Natural killer cell (primary cell): Measurements from ENCODE around the gene FUT2. TPM values are rescaled to one million over a fixed set of nuclear protein-coding genes. Genes with fewer than 3 reads are reported as not detected.

Source experiments
- ATAC-seq, 3 donors: fragments of 150-1000 bp in 2 of 3; fragments of 200-7000 bp in 1 of 3; cut with Tn5 transposase; 1 replicate in 1 of 3; 2 replicates in 2 of 3; pipeline ENCODE4 v1.10.0; 2021; ENCODE audit warnings: mild to moderate bottlenecking in 2 of 3, moderate library complexity in 2 of 3
- DNase-seq, 2 donors: peaks; one replicate each; pipeline versions ENCODE4 v3.0.0 to v3.0.0-alpha.2; 2013 to 2021; ENCODE audit warnings: mixed read lengths in 1 of 2
- H3K27ac ChIP-seq: one replicate; pipeline ENCODE4 v1.5.1; 2013; ENCODE audit warnings: mild to moderate bottlenecking, low read length
- H3K27me3 ChIP-seq: one replicate; pipeline ENCODE4 v1.6.1; 2013; ENCODE audit warnings: low read length; ENCODE audit not compliant: control insufficient read depth, insufficient read depth
- H3K36me3 ChIP-seq: one replicate; pipeline ENCODE4 v1.6.1; 2013; ENCODE audit warnings: low read length; ENCODE audit not compliant: control insufficient read depth, insufficient read depth
- H3K4me1 ChIP-seq: one replicate; pipeline ENCODE4 v1.6.1; 2013; ENCODE audit warnings: low read length; ENCODE audit not compliant: control insufficient read depth, insufficient read depth
- H3K4me3 ChIP-seq: one replicate; pipeline ENCODE4 v1.5.1; 2013; ENCODE audit warnings: low read length
- H3K9me3 ChIP-seq: one replicate; pipeline ENCODE4 v1.6.1; 2013; ENCODE audit warnings: low read length; ENCODE audit not compliant: control insufficient read depth, insufficient read depth
- H3K27ac Mint-ChIP-seq, 2 donors: one replicate each; pipeline ENCODE4 v1.8.0; 2022; ENCODE audit warnings: mild to moderate bottlenecking in 2 of 2, mixed read lengths in 2 of 2, moderate library complexity in 1 of 2
- H3K27me3 Mint-ChIP-seq, 2 donors: one replicate each; pipeline ENCODE4 v1.8.0; 2022; ENCODE audit warnings: low read depth in 2 of 2, mixed read lengths in 2 of 2
- H3K36me3 Mint-ChIP-seq: one replicate; pipeline ENCODE4 v1.8.0; 2022; ENCODE audit warnings: mixed read lengths
- H3K4me1 Mint-ChIP-seq, 2 donors: one replicate each; pipeline ENCODE4 v1.8.0; 2022; ENCODE audit warnings: mixed read lengths in 2 of 2
- H3K4me3 Mint-ChIP-seq: one replicate; pipeline ENCODE4 v1.8.0; 2022; ENCODE audit warnings: mild to moderate bottlenecking, moderate library complexity, mixed read lengths
- H3K9me3 Mint-ChIP-seq, 2 donors: one replicate each; pipeline ENCODE4 v1.8.0; 2022; ENCODE audit warnings: mixed read lengths in 2 of 2
- CTCF ChIP-seq: fragments of 200-600 bp; IDR thresholded peaks from one replicate; pipeline ENCODE4 v1.8.0; 2022; ENCODE audit warnings: antibody characterized with exemption
- WGBS: methylation state at CpG from one replicate; pipeline ENCODE4 v1.1.7; 2013; ENCODE audit warnings: missing lambda C conversion rate; ENCODE audit not compliant: insufficient coverage; 5-methylcytosine and 5-hydroxymethylcytosine counted together
- intact Hi-C: fragments of 100-400 bp; cut with micrococcal nuclease; formaldehyde crosslinking; loops from one replicate; pipeline ENCODE4 v1.14.2; 2022
- total RNA-seq, 4 donors: library from RNA; stranded (reverse); fragments of 120-200 nt in 1 of 4; gene quantifications; one replicate each; pipeline versions ENCODE4 v1.2.3 to v1.2.4, GENCODE V29; 2013 to 2022

Gene FUT2
- total RNA-seq, 3 donors from 2014 or later (not counting 1 experiment from before 2014, with no cell fraction given): not detected

DNA sequence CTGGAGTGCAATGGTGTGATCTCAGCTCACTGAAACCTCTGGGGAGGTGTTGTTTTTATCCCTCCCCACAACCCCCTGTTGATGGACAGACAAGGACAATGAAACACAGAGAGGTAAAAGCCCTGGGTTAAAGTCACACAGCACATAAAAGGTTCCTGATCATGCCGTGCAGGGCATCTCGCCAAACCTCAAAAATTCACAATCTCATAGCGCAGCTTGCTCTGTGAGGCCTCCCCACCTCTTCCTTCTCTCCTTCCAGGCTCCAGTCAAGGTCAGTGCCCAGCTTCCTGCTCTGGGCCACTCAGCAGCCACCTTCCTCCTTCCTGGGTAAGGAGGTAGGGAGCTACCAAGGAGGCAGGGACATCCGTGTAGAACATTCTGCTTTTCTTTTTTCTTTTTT, 2.3 kb downstream of the FUT2 start:
- Histone ChIP-seq H3K4me3 (no peak overlapping the region), H3K9me3 (no peaks in the 10 kb centered on the region), H3K27me3 (peaks cover 11% of the 10 kb centered on the region), H3K27ac (no peak overlapping the region), H3K36me3 (peaks cover 2% of the 10 kb centered on the region), H3K4me1 (peaks cover 11% of the 10 kb centered on the region)
- TF ChIP-seq CTCF: no peak
- Mint-ChIP-seq H3K4me1 (peaks cover 5 to 11% of the 10 kb centered on the region in 2 donors), H3K4me3 (no peak overlapping the region), H3K9me3 (no peaks in the 10 kb centered on the region), H3K27ac (no peak overlapping the region), H3K27me3 (peaks cover 10 to 13% of the 10 kb centered on the region in 2 donors), H3K36me3 (no peaks in the 10 kb centered on the region)
- ATAC-seq (no peak), DNase-seq (no peak)
- WGBS: 40% methylated on average over 4 of the region's 4 CpGs
- intact Hi-C loops: no loop called here

DNA sequence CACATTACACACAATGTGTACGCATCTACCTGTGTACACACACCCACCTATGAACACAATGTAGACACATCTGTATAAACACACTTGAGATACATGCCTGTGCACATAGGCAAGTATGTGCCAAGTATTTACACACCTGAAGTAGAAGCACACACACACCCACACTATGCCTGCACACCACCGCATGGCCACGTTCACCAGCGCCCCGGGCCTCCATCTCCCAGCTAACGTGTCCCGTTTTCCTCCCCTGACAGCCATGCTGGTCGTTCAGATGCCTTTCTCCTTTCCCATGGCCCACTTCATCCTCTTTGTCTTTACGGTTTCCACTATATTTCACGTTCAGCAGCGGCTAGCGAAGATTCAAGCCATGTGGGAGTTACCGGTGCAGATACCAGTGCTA, 6.9 kb downstream of the FUT2 start:
- Mint-ChIP-seq H3K27ac (no peak overlapping the region), H3K4me3 (no peak overlapping the region), H3K9me3 (no peaks in the 10 kb centered on the region), H3K27me3 (no peaks in the 10 kb centered on the region), H3K4me1 (no peaks in the 10 kb centered on the region), H3K36me3 (no peaks in the 10 kb centered on the region)
- H3K27ac ChIP-seq: no peak overlapping the region
- no peaks in the 10 kb centered on the region for H3K27me3 ChIP-seq
- no peak overlapping the region for H3K4me3 ChIP-seq
- 95% methylated on average over 13 of the region's 13 CpGs for WGBS
- TF ChIP-seq CTCF: no peak
- peaks cover 2% of the 10 kb centered on the region for H3K36me3 ChIP-seq
- ATAC-seq (no peak), DNase-seq (no peak)
- intact Hi-C loops: no loop called here
- H3K9me3 ChIP-seq: no peaks in the 10 kb centered on the region
- H3K4me1 ChIP-seq: no peaks in the 10 kb centered on the region

- H3K36me3 Mint-ChIP-seq: no peaks in the 10 kb centered on the region
- no peak for DNase-seq
- no peaks in the 10 kb centered on the region for H3K4me1 ChIP-seq
- no peak overlapping the region for H3K27ac ChIP-seq
- H3K27ac Mint-ChIP-seq: no peak overlapping the region
- H3K4me3 Mint-ChIP-seq: no peak overlapping the region
- no peak for ATAC-seq
- H3K36me3 ChIP-seq: peaks cover 2% of the 10 kb centered on the region
- H3K27me3 ChIP-seq: no peaks in the 10 kb centered on the region
- H3K27me3 Mint-ChIP-seq: no peaks in the 10 kb centered on the region
- no peak for TF ChIP-seq CTCF
- H3K4me1 Mint-ChIP-seq: no peaks in the 10 kb centered on the region
- H3K4me3 ChIP-seq: no peak overlapping the region
- H3K9me3 ChIP-seq: no peaks in the 10 kb centered on the region
- intact Hi-C loops: no loop called here
- 95% methylated on average over 23 of the region's 23 CpGs for WGBS
- no peaks in the 10 kb centered on the region for H3K9me3 Mint-ChIP-seq
Measured at GRCh38 chr19:48703316-48703715, 7.5 kb downstream of the FUT2 start.

DNA sequence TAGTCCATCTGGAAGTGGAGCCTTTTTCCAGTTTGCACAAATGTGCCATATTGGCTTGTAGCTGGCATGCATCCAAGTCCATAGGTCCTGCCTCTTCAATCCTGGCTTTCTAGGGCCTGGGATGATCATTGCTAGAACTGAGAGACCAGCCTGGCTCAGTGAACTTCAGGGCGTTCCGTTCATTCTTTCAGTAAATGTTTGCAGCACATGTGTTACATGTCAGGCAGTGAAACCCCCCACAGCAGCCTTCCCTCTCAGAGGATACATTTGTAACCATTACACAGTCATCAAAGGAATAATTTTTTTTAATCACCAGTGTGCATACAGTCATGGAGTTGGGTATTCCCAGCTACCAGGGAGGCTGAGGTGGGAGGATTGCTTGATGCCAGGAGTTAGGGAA, 9.7 kb downstream of the FUT2 start:
- Histone ChIP-seq H3K27ac (no peak overlapping the region), H3K4me1 (no peaks in the 10 kb centered on the region), H3K4me3 (no peak overlapping the region), H3K36me3 (peaks cover 2% of the 10 kb centered on the region), H3K27me3 (no peaks in the 10 kb centered on the region), H3K9me3 (no peaks in the 10 kb centered on the region)
- H3K4me1 Mint-ChIP-seq: no peaks in the 10 kb centered on the region
- no peaks in the 10 kb centered on the region for H3K27me3 Mint-ChIP-seq
- H3K36me3 Mint-ChIP-seq: no peaks in the 10 kb centered on the region
- no peak overlapping the region for H3K4me3 Mint-ChIP-seq
- intact Hi-C loops: no loop called here
- ATAC-seq: no peak
- WGBS: 63% methylated on average over 2 of the region's 2 CpGs
- DNase-seq: no peak
- no peak overlapping the region for H3K27ac Mint-ChIP-seq
- no peaks in the 10 kb centered on the region for H3K9me3 Mint-ChIP-seq
- TF ChIP-seq CTCF: no peak
